COLO829 (cell line): ENCODE measurements around the gene CYB5R4.

Experiments
- DNase-seq: peaks from one replicate; pipeline ENCODE4 v3.0.0; 2012; ENCODE audit warnings: low spot score

Gene CYB5R4

GRCh38 chr6:83978997-83979396 is 119.5 kb downstream of the CYB5R4 start:
- DNase-seq: no peak

DNA sequence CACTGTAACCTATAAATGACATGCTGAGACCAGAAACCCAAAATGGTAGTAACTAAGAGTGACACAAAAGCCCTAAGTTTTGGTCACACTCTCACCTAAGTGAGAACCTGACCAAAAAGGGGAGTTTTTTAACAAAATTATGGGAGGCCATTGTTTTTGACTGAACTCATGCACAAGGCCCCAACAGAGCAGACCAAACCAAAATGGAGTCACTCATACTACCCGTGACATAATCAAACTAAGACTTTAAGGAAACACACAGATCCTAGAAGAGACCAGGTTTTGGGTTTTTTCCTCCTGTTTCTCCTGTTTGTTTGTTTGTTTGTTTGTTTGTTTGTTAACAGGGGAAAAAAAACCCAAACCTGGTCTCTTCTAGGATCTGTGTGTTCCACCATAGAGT is 124.9 kb downstream of the CYB5R4 start:
- no peak for DNase-seq

DNA sequence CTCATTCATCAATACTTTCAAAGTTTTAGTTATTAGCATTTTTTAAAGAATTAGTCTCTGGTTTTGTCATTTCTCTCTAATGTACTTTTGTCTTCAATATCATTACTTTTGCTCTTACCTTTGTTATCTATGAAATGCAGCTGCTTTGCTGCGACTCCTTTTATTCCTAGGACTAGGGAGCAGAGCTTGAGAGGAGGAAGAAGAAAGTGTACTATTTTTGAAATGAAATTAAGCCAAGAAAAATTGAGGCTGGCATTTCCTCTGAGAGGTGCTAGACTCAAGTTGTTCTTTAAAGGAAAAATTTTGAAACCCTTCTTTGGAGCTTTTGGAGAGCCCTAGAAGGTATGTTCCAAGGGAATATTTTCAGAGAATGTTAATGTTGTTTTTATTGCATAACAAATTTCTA is 125.8 kb downstream of the CYB5R4 start:
- DNase-seq: no peak

- no peak for DNase-seq
These were observed 126.2 kb downstream of the CYB5R4 start for GRCh38 chr6:83985715-83986114.

GRCh38 chr6:83998021-83998584 is 138.6 kb downstream of the CYB5R4 start:
- DNase-seq: no peak

- no peak for DNase-seq
These were observed 141.6 kb downstream of the CYB5R4 start for GRCh38 chr6:84001119-84001518.

DNA sequence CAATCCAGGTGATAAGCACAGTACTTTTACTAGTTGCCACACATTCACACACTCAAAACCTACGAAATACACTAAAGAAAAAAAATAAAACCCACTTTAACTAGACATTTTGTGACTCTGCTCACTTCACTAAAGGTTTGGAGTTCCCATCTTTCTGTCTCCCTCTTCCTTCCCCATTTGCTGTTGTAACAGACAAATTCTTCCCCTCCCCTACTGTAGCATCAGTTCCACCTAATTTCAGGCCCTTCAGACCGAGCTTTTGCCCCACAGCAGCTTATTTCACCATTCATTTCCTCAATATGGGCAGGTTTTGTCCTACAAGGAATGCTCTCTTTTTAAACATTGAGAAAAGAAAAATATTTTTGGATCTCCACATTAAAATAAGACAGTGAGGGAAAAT is 142.7 kb downstream of the CYB5R4 start:
- no peak for DNase-seq

DNA sequence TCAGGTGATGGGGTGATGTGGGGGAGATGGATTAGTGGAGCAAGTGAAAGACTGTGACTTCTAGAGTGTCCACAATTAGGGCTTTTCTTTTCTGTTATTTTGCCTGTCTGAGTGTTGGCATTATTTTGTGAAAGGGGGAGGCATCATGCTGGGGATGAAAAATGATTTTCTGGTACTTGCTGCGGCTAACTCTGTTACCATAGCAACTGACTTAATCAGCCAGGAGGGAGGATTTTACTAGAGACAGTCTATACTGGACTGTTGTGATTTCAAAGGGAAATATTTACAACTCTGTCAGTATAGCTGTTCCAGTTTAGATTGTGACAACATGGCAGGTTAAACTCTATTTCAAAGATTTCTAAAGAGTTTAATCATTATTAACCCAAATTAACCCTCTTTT is 143.6 kb downstream of the CYB5R4 start:
- no peak for DNase-seq

DNA sequence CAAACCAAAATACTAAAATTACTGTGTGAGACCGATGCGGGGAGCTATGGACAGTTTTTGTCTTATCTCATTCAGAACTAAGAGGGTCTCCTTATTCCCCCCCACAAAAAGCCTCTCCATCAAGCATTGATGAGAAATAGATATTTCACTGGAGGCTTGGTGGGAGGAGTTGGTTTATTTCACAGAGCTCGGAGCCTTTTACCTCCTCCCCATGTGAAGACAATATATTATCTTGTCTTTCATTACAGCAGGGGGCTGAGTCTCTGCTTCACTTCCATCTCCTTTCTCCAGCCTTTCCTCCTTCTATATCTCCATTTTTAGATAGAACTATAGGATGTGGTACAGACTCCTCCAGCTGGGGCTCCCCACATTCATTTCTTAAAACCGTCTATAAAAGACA is 144.2 kb downstream of the CYB5R4 start:
- no peak for DNase-seq

GRCh38 chr6:84007871-84008270 is 148.4 kb downstream of the CYB5R4 start:
- no peak for DNase-seq

- no peak for DNase-seq
These were observed 153.9 kb downstream of the CYB5R4 start for GRCh38 chr6:84013354-84013753.

GRCh38 chr6:84013931-84014330 is 154.4 kb downstream of the CYB5R4 start:
- no peak for DNase-seq

DNA sequence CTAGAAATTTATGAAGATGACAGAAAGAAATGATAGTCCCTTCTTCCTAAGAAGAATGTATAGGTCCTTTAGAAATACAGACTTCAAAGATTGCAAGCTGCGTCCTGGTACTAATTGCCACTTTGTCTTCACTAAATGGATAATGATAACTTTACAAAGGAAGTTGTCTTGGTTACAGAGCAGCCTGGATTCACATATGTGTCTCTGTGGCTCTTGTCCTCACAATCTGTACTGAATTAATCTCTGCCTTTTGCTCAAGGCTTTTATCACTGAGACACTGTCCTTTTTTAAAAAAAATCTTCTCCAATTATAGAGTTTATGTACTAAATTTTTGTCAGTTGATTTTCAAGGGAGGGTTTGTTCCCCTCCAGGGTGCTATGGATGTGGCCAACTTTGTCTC is 156.5 kb downstream of the CYB5R4 start:
- no peak for DNase-seq
